ENCODE results near the gene ZDHHC18.
"Not testable (repeated sequence)": the region's sequence is repeated elsewhere in the genome, so short reads cannot be mapped to it uniquely, and the experiment has no call there.

ZDHHC18 gene

DNA sequence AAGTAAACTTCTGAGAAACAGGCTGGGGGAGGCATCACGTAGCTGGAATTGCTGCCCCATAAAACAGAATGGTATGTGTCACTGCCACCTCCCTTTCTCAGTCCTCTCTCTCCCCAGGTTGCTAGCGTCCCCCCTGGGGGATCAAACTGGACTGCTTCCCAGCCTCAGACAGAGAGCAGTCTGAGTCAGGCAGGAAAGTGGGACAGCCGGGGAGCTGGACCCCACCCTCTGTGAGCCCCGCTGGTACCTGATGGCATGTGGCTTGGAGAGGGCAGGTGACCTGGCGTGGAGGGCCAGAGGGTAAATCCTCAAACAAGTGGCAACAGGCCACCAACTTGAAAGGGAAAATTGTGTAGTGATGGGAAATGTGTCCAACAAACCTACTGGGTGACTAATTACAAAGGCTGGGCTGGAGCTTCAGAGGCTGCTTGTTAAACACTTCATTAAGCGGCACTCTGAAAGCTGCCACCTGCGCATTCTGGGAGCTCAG lies 35.4 kb downstream of the ZDHHC18 start:
- DNase-seq (ENCODE audit: low read depth): no peak
- TF ChIP-seq, protein P1, sequence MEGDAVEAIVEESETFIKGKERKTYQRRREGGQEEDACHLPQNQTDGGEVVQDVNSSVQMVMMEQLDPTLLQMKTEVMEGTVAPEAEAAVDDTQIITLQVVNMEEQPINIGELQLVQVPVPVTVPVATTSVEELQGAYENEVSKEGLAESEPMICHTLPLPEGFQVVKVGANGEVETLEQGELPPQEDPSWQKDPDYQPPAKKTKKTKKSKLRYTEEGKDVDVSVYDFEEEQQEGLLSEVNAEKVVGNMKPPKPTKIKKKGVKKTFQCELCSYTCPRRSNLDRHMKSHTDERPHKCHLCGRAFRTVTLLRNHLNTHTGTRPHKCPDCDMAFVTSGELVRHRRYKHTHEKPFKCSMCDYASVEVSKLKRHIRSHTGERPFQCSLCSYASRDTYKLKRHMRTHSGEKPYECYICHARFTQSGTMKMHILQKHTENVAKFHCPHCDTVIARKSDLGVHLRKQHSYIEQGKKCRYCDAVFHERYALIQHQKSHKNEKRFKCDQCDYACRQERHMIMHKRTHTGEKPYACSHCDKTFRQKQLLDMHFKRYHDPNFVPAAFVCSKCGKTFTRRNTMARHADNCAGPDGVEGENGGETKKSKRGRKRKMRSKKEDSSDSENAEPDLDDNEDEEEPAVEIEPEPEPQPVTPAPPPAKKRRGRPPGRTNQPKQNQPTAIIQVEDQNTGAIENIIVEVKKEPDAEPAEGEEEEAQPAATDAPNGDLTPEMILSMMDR (IDR thresholded peaks at IDR 0.05; ENCODE audit: low read depth, low read length, missing control alignments): no peak
- in situ Hi-C loops (cut with HindIII; ENCODE audit: low sequenced_read_pairs): no loop called here
- H3K4me3 ChIP-seq (ENCODE audit: low read depth, low read length): no peak overlapping the region

DNA sequence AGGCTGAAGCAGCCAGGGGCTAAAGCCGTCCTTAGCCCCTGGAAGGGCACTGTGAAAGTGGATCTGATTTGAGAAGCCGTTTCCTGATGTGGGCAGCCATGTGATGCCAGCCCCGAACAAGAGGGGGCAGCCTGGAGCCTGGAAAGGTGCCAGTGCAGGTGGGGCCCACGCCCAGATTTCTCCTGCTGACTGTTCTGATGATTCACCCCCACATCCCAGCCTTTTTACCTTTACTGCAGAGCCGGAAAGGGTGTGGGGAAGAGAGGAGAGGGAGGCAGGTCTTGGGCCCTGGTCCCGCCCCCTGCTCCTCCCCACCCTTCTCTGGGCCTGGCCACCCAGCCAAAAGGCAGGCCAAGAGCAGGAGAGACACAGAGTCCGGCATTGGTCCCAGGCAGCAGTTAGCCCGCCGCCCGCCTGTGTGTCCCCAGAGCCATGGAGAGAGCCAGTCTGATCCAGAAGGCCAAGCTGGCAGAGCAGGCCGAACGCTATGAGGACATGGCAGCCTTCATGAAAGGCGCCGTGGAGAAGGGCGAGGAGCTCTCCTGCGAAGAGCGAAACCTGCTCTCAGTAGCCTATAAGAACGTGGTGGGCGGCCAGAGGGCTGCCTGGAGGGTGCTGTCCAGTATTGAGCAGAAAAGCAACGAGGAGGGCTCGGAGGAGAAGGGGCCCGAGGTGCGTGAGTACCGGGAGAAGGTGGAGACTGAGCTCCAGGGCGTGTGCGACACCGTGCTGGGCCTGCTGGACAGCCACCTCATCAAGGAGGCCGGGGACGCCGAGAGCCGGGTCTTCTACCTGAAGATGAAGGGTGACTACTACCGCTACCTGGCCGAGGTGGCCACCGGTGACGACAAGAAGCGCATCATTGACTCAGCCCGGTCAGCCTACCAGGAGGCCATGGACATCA lies 36.5 kb downstream of the ZDHHC18 start, which contains the start of gene SFN:
SFN (plus strand) TSS at position 369 of the 904 bp plus-strand sequence; CDS start at position 433, 64 bp downstream.
- DNase-seq (ENCODE audit: low read depth): no peak
- TF ChIP-seq, protein P1 (IDR thresholded peaks at IDR 0.05; ENCODE audit: low read depth, low read length, missing control alignments): peak; percentile 20
- in situ Hi-C loops (cut with HindIII; ENCODE audit: low sequenced_read_pairs): no loop called here
- H3K4me3 ChIP-seq (ENCODE audit: low read depth, low read length): no peak within 1 kb of the TSS

DNA sequence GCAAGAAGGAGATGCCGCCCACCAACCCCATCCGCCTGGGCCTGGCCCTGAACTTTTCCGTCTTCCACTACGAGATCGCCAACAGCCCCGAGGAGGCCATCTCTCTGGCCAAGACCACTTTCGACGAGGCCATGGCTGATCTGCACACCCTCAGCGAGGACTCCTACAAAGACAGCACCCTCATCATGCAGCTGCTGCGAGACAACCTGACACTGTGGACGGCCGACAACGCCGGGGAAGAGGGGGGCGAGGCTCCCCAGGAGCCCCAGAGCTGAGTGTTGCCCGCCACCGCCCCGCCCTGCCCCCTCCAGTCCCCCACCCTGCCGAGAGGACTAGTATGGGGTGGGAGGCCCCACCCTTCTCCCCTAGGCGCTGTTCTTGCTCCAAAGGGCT lies 37.2 kb downstream of the ZDHHC18 start:
- TF ChIP-seq, protein P1 (IDR thresholded peaks at IDR 0.05; ENCODE audit: low read depth, low read length, missing control alignments): no peak
- no peak overlapping the region for H3K4me3 ChIP-seq (ENCODE audit: low read depth, low read length)
- in situ Hi-C loops (cut with HindIII; ENCODE audit: low sequenced_read_pairs): no loop called here
- no peak for DNase-seq (ENCODE audit: low read depth)

DNA sequence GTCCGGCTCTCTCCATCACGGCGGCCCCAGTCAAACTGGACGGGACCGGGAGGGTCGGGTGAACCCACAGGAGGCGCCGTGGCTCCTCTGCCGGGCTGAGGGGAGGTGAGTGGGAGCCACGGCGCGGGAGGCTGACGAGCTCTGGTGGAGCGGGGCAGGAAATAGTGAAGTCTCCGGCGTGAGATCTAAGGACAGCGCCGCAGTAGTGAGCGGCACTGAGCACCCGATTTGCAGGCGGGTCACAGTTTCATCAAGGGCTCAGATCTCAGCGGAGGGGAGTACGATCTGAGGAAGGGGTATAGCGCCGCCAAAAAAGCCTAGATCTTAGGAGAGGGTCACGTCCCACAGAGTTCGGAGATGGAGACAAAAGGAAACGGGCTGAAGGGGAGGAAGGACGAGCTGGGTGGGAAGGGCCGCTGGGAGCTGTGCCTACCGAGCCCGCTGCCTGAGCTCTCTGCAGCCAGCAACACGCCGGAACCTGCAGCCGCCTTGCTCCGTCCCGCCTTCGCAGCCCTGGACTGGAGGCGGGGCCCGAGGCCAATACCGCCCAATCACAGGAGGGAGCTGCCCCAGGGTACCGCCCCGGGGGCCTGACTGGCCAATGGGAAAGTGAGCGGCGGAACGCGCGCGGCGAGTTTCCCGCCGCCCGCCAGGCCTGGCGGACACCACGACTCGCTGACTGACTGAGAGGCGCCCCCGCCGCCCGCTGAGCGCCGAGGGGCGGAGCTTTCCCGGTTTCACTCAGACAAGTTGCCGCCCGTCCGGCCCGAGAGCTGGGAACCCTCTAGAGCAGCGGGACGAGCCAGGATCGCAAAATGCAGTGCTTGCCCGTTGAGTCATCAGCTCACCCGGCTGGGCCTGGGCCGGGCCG lies 38.4 kb downstream of the ZDHHC18 start:
- DNase-seq (ENCODE audit: low read depth): peak; percentile 93
- TF ChIP-seq, protein P1 (IDR thresholded peaks at IDR 0.05; ENCODE audit: low read depth, low read length, missing control alignments): no peak
- peak overlapping the region; percentile 57 for H3K4me3 ChIP-seq (ENCODE audit: low read depth, low read length)
- in situ Hi-C loops (cut with HindIII; ENCODE audit: low sequenced_read_pairs): no loop called here

DNA sequence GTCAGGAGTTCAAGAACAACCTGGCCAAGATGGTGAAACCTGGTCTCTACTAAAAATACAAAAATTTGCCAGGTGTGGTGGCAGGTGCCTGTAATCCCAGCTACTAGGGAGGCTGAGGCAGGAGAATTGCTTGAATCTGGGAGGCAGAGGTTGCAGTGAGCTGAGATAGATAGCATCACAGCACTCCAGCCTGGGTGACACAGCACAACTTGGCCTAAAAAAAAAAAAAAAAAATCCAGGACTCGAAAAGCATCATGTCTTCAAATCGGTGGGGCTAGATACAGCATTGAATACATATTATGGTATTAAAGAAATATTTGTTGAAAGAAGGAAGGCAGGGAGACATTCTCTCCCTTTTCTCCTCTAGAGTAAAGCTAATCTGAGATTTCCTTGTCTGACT lies 46.6 kb downstream of the ZDHHC18 start:
- in situ Hi-C loops (cut with HindIII; ENCODE audit: low sequenced_read_pairs); H3K4me3 ChIP-seq (ENCODE audit: low read depth, low read length); DNase-seq (ENCODE audit: low read depth): not testable (repeated sequence)

DNA sequence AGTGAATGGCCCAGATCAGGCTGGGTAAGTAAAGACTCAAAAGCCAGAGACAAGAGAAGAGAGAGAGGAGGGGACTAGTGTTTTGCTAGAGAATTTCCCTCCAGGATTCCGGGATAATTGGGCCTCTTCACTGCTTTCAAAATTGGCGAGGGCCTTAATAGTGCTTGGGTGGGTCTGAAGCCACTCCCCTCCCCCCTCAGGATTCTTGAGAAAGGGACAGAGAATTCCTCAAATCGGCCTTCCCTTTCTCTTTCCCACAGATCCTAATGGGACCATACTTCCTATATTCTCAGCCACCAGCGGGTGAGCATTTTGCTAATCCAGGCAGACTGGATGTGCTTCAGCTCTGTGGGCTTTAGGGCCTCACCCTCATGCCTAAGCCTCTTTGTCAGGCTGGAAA lies 48.4 kb downstream of the ZDHHC18 start:
- in situ Hi-C loops (cut with HindIII; ENCODE audit: low sequenced_read_pairs): no loop called here
- TF ChIP-seq, protein P1 (IDR thresholded peaks at IDR 0.05; ENCODE audit: low read depth, low read length, missing control alignments): no peak

More for the DNA sequence above, 48.4 kb downstream of the ZDHHC18 start:
- DNase-seq (ENCODE audit: low read depth): no peak
- no peak overlapping the region for H3K4me3 ChIP-seq (ENCODE audit: low read depth, low read length)
